ENCODE measurements around the gene RDH5.
A peak's percentile ranks its signal among the peaks of the same experiment; 100 is the strongest.

Gene RDH5

DNA sequence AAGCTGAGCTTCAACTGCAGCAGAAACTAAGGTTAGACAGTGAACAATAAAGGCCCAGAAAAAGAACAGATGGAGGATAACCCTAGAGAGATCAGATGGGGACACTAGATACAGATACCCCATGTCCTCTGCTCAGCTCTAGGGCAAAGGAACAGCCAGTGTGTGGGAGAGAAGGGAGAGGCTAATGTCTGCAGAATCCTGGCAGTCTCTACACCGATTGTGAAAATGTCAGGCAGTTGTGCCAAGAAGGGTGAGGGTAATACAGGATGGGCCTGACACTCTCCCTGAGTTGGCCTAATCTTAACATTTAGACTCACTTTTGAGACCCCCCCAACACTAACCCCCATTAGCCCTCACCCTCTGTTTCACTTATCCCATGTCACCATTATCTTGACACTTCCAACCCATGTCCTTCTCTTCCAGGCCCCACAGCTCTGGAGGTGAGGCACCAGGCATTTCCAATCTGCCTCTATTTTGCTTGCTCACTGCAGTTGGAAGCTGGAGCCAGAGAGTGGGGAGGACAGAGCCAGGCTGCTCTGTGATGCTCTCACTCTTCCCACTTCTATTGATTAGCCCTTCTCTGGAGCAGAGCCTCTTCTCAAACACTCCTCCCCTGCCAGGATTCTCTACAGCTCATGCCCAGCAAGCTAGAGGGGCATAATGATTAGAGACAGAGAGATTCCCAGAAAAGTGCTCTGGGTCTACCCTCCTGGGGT, 7.3 kb upstream of the RDH5 start:
- DNase-seq (ENCODE audit: low read depth): no peak

GRCh38 chr12:55713721-55714120, 6.5 kb upstream of the RDH5 start:
- no peak for DNase-seq (ENCODE audit: low read depth)

DNA sequence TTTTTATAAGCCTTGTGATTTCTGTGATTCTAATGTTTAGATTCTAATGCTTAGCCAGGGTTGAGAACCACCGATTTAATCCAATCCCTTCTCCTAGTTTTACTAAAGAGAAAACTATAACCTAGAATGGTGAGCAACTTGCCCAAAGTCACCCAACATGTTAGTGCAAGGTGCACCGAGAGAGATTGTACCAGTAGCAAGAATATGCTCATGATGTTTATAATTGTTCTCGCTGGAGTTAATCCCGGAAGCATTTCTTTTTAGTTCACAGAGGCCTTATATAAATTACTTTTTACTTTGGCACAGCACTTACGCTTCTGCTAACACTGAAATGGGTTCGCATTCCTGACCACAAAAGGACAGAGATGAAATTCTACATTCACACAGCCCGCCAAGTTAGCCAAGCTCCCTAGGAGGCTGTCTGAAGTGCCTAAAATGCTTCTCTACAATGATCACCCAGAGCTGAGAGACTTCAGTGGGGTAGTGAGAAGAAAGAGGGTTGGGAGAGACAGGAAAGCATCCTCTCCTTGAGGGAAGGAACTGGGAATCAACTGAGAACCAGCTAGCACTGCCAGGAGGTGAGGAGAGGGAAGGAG, 4.9 kb upstream of the RDH5 start:
- no peak for DNase-seq (ENCODE audit: low read depth)

DNA sequence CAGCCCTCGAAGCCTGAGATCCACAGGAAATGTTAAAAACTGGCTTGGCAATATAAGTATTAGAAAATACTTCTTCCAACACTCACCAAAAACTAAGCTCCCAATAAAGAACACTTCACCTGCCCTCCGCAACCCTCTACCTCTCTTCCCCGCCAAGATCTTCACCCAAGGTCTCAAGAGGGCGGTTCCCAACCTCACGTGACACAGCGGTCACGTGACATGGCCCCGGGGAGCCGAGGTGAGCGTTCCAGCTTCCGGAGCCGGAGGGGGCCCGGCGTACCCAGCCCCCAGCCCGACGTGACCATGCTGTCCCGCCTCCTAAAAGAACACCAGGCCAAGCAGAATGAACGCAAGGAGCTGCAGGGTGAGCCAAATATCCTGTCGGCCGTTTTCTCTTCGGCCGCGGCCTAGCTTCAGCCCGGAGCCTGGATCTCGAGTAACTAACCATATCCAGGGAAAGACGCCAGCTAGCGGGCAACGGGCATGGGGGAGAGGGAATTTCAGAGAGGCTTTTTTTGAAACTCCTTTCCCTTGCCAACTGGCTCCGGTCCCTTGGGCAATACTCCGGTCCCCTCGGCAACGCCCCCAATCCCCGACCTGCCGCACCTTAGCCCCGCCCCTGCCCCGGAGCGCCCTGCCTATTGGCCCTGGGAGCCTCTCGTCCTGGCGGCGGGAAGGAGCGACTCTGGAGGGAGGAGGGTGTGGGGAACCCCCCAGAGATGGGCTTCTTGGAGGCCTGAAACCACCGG, 4.2 kb upstream of the RDH5 start, which contains the start of gene BLOC1S1:
BLOC1S1 (plus strand) TSS at position 214 of the 749 bp plus-strand sequence; CDS start at position 220, 6 bp downstream.
- peak; percentile 89 for DNase-seq (ENCODE audit: low read depth)

DNA sequence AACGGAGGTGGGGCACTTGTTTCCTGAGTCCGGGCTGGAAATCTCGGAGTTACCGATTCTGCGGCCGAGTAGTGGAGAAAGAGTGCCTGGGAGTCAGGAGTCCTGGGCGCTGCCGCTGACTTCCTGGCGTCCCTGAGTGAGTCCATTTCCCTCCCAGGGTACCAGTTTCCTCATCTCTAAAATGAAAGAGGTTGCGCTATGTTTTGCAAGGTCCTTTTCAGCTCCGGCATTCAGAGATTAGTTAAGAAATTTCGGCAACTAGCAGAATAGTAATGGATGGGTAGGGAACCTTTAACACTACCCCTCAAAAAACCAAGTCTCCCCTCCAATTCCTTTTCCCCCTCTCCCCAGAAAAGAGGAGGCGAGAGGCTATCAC, 3.6 kb upstream of the RDH5 start:
- DNase-seq (ENCODE audit: low read depth): no peak

GRCh38 chr12:55717011-55718007, 2.9 kb upstream of the RDH5 start:
- no peak for DNase-seq (ENCODE audit: low read depth)

DNA sequence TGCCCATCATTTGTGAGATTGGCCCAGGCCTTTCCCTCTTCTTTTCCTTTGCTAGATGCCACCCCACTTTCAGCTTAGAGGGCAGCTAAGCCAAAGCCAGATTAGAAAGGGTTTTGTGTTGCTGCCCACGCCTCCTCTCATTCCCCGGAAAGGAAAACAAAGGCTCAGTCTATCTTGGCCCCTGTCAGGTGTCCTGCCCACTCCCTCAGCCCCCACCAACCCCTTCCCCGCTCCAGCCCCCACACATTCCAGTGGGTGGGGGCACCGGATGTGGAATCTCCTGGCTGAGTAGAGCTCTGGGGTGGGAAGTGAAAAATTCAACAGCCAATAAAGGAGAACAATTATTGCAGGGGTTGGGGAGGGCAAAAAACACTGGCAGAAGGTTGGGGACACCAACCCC, 2.2 kb upstream of the RDH5 start:
- DNase-seq (ENCODE audit: low read depth): no peak

GRCh38 chr12:55718624-55719275, 1.4 kb upstream of the RDH5 start:
- no peak for DNase-seq (ENCODE audit: low read depth)

DNA sequence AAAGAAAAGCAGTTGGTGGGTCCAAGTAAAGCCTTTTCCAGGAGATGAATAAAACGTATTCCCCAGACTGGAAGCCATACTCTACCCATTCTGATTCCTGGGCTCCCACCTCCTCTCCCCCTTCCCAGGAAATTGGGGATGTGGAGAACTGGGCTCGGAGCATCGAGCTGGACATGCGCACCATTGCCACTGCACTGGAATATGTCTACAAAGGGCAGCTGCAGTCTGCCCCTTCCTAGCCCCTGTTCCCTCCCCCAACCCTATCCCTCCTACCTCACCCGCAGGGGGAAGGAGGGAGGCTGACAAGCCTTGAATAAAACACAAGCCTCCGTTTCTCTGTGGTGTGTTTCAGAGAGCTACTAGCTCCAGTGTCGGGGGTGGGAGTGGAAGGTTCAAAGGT, 822 bp upstream of the RDH5 start:
- no peak for DNase-seq (ENCODE audit: low read depth)

DNA sequence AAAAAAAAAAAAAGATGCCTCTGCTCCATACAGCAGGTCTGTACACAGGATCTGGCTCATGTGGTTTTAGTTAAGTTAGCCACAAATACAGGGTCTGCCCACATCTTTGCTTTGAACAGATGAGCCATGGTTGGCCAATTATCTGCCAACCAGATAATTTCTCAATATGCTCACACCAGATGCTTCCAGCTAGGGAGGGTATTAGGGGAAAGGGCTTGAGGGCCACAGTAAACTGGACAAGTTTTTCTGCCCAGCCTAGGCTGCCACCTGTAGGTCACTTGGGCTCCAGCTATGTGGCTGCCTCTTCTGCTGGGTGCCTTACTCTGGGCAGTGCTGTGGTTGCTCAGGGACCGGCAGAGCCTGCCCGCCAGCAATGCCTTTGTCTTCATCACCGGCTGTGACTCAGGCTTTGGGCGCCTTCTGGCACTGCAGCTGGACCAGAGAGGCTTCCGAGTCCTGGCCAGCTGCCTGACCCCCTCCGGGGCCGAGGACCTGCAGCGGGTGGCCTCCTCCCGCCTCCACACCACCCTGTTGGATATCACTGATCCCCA, 776 bp downstream of the RDH5 start:
- no peak for DNase-seq (ENCODE audit: low read depth)

DNA sequence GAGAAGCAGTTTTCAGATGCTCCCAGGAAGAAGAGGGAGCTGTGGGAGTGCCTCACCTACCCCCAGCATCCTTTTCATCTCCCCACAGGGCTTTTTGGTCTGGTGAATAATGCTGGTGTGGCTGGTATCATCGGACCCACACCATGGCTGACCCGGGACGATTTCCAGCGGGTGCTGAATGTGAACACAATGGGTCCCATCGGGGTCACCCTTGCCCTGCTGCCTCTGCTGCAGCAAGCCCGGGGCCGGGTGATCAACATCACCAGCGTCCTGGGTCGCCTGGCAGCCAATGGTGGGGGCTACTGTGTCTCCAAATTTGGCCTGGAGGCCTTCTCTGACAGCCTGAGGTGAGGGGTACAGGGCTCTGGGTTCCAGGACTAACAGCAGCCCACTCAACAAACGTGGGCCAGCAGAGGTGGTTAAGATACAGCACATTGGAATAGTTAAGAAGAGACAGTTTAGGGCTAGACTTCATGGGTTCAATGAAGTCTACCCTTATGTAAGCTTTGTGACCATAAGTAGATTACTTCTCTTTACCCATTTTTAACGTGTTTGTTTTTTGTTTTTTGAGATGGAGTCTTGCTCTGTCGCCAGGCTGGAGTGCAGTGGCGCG, 1.5 kb downstream of the RDH5 start:
- no peak for DNase-seq (ENCODE audit: low read depth)

- no peak for DNase-seq (ENCODE audit: low read depth)
Measured at GRCh38 chr12:55722948-55723347, 2.8 kb downstream of the RDH5 start.

GRCh38 chr12:55723516-55724225, 3.5 kb downstream of the RDH5 start:
- no peak for DNase-seq (ENCODE audit: low read depth)

DNA sequence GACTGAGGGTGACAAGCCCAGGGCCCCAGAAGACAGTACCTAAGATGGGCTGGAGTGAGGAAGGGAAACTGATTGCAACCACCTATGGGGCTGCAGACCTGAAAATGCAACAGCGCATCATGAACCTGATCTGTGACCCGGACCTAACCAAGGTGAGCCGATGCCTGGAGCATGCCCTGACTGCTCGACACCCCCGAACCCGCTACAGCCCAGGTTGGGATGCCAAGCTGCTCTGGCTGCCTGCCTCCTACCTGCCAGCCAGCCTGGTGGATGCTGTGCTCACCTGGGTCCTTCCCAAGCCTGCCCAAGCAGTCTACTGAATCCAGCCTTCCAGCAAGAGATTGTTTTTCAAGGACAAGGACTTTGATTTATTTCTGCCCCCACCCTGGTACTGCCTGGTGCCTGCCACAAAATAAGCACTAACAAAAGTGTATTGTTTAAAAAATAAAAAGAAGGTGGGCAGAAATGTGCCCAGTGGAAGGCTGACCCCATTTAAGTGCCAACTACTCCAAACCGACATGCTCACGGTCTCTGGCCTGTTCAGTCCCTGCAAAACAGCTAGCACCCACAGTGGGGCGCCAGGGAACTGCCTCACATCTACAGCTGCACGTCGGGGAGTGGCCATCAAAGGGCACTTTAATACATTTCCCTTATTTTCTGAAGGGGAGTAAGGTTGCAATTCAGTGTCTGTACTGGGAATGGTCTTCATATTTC, 4.2 kb downstream of the RDH5 start:
- DNase-seq (ENCODE audit: low read depth): no peak

DNA sequence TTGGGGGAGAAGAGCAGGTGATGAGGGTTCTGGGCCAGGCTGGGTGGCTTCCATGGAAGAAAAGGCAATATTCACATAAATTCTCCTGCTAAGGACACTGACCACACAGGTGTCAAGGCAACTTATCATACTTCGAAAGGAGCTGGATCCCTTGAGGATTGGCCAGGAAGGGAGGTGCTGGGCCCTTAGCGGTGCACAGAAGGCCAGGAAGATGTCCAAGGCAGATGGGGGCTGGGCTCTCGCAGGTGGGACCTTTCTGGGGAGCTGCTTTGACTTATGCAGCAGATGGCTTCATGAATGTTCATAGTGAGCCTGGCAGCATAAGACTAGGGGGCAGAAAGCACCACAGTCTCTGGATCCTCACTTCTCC, 4.7 kb downstream of the RDH5 start:
- no peak for DNase-seq (ENCODE audit: low read depth)

- no peak for DNase-seq (ENCODE audit: low read depth)
Measured at GRCh38 chr12:55725556-55725955, 5.4 kb downstream of the RDH5 start.

DNA sequence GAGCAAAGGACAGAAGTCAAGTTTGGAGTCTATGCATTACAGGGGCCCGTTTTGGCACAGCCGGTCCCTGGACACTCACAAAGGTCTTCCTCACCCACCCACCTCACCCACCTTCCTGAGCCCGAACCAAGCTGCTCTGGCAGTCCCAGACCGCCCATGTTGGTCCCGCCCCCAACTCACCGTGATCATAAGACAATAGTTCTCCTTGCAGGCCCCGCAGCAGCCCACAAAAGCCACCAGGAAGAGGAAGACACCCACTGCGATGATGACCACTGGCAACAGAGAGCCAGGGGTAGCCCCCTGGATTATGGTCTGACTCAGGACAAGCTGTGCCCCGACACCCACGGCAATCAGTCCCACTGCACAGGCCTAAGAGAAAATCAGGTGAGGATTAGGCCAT, 6.8 kb downstream of the RDH5 start:
- DNase-seq (ENCODE audit: low read depth): no peak

- DNase-seq (ENCODE audit: low read depth): no peak
Measured at GRCh38 chr12:55727643-55728185, 7.5 kb downstream of the RDH5 start.
